ENCODE data around the gene ITGAL.

DNA sequence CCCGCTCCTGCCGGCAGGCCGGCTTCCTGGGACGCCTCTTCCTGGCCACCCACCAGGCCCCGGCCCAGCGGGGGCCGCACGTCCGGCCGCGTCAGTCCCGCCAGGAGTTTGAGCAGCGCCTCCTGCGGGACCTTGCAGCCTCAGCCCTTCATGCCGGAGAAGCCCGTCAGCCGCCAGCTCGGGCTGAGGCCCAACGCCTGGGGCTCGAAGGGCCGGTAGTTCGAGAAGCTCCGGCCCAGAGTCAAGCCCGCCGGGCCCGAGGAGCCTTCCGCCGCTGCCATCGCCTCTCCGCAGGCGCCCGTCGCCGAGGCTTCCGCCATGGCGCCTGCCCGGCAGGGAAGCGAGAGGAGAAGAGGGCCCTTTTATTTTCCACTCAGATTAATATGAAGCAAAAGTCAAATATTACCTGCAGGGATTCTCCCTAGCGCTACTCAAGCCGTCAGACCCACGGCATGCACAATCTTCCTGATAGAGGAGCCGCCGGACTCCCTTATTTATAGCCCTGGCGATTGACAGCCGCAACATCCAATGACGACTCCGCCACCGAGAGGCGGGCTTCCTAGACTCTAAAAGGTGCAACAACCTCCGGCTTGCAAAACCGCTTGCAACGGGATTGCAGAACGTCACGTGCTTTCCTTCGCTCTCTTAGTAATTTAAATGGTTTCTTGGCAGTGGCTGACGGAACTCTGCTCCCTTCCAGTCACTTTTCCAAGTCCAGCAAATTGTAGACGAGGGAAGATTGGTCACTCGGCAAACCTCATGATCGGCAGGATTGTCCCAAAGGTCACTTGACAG lies 26.9 kb upstream of the ITGAL start, which contains the start of gene SEPHS2:
- TF ChIP-seq, protein P1, sequence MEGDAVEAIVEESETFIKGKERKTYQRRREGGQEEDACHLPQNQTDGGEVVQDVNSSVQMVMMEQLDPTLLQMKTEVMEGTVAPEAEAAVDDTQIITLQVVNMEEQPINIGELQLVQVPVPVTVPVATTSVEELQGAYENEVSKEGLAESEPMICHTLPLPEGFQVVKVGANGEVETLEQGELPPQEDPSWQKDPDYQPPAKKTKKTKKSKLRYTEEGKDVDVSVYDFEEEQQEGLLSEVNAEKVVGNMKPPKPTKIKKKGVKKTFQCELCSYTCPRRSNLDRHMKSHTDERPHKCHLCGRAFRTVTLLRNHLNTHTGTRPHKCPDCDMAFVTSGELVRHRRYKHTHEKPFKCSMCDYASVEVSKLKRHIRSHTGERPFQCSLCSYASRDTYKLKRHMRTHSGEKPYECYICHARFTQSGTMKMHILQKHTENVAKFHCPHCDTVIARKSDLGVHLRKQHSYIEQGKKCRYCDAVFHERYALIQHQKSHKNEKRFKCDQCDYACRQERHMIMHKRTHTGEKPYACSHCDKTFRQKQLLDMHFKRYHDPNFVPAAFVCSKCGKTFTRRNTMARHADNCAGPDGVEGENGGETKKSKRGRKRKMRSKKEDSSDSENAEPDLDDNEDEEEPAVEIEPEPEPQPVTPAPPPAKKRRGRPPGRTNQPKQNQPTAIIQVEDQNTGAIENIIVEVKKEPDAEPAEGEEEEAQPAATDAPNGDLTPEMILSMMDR (IDR thresholded peaks at IDR 0.05): peak; percentile 47
- no peak for TF ChIP-seq EZH2 (IDR thresholded peaks at IDR 0.05; ENCODE audit: borderline replicate concordance, insufficient read depth, low read depth, low read length, poor library complexity, severe bottlenecking)

All from B cell (primary cell).